Activated CD8-positive, alpha-beta memory T cell treated with anti-CD3 and anti-CD28 coated beads for 24 hours (primary cell): ENCODE measurements around the gene GOLGA6B.
"Not testable (repeated sequence)": the region's sequence is repeated elsewhere in the genome, so short reads cannot be mapped to it uniquely, and the experiment has no call there.

ENCODE experiments used
- DNase-seq: peaks from one replicate; pipeline ENCODE4 v3.0.0-alpha.2; 2020

Gene GOLGA6B

GRCh38 chr15:72665706-72666105, 11.2 kb downstream of the GOLGA6B start:
- DNase-seq, result not testable (repeated sequence)

- DNase-seq, result not testable (repeated sequence)
These were observed 15.3 kb downstream of the GOLGA6B start for GRCh38 chr15:72669803-72670202.

GRCh38 chr15:72670656-72671352, 16.3 kb downstream of the GOLGA6B start:
- peak; percentile 87 for DNase-seq

- DNase-seq, result no peak
These were observed 17.0 kb downstream of the GOLGA6B start for GRCh38 chr15:72671525-72671924.

GRCh38 chr15:72676838-72677237, 22.3 kb downstream of the GOLGA6B start:
- no peak for DNase-seq

- no peak for DNase-seq
These were observed 26.4 kb downstream of the GOLGA6B start for GRCh38 chr15:72680931-72681330.

GRCh38 chr15:72682772-72683171, 28.3 kb downstream of the GOLGA6B start:
- no peak for DNase-seq

GRCh38 chr15:72685301-72685924, 30.9 kb downstream of the GOLGA6B start:
- DNase-seq, result no peak

GRCh38 chr15:72685925-72686794, 31.7 kb downstream of the GOLGA6B start, which contains the start of the genes BBS4 and HIGD2B:
TSS of gene BBS4 (plus strand) at chr15:72686207. CDS start at chr15:72686228, 21 bp downstream.
TSS of gene HIGD2B (minus strand) at chr15:72686182. CDS start at chr15:72676374, 9,808 bp downstream.
- peak; percentile 93 for DNase-seq

- no peak for DNase-seq
These were observed 34.2 kb downstream of the GOLGA6B start for GRCh38 chr15:72688697-72689096.

- no peak for DNase-seq
These were observed 36.4 kb downstream of the GOLGA6B start for GRCh38 chr15:72690938-72691337.

GRCh38 chr15:72698938-72699337, 44.4 kb downstream of the GOLGA6B start:
- no peak for DNase-seq

GRCh38 chr15:72700076-72700475, 45.6 kb downstream of the GOLGA6B start:
- no peak for DNase-seq

- DNase-seq, result no peak
These were observed 51.8 kb downstream of the GOLGA6B start for GRCh38 chr15:72706266-72706665.

GRCh38 chr15:72708551-72709303, 54.2 kb downstream of the GOLGA6B start:
- not testable (repeated sequence) for DNase-seq
